GM18520 (cell line): ENCODE data around the gene SLC2A4RG.
"Not testable (repeated sequence)": the region's sequence is repeated elsewhere in the genome, so short reads cannot be mapped to it uniquely, and the experiment has no call there.

ENCODE experiments used
- ATAC-seq: cut with Tn5 transposase; IDR thresholded peaks from one replicate; pipeline ENCODE4 v1.9.1; 2021; ENCODE audit not compliant: unreplicated experiment

The SLC2A4RG gene

DNA sequence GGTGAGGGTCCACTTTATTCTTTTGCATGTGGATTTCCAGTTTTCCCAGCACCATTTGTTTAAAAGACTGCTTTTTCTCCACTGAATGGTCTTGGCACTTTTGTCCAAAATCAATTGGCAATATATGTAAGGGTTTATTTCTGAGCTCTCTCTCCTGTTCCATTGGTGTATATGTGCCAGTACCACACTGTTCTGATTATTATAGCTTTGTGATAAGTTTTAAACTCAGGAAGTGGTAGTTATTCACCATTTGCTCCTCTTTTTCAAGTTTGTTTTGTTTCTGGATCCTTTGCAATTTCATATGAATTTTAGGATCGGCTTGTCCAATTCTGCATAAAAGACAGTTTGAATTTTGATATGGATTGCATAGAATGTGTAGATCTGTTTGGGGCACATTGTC lies 27.4 kb upstream of the SLC2A4RG start:
- no peak for ATAC-seq

DNA sequence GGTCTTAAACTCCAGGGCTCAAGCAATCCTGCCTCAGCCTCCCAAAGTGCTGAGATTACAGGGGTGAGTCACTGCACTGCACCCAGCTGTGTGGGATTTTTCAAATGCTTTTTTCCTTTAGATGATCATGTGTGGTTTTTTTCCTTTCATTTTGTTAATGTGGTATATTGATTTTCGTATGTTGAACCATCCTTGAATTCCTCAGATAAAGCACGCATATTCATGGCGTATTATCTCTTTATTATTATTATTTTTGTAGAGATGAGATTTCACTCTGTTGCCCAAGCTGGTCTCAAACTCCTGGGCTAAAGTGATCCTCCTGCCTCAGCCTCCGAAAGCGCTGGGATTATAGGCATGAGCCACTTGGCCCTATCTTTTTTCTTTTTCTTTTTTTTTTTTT lies 24.7 kb upstream of the SLC2A4RG start:
- no peak for ATAC-seq

DNA sequence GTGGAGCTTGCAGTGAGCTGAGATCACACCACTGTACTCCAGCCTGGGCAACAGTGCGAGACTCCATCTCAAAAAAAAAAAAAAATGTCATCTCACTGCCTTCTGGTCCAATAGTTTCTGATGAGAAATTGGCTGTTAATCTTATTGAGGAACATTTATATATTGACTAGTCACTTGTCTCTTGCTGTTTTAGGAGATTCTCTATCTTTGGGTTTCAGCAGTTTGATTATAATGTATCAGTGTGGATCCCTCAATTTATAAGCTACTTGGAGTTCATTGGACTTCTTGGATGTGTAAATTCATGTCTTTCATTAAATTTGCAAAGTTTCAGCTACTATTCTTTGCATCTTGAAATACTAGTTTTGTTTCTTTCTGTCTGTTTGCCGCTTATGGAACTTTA lies 20.6 kb upstream of the SLC2A4RG start:
- no peak for ATAC-seq

DNA sequence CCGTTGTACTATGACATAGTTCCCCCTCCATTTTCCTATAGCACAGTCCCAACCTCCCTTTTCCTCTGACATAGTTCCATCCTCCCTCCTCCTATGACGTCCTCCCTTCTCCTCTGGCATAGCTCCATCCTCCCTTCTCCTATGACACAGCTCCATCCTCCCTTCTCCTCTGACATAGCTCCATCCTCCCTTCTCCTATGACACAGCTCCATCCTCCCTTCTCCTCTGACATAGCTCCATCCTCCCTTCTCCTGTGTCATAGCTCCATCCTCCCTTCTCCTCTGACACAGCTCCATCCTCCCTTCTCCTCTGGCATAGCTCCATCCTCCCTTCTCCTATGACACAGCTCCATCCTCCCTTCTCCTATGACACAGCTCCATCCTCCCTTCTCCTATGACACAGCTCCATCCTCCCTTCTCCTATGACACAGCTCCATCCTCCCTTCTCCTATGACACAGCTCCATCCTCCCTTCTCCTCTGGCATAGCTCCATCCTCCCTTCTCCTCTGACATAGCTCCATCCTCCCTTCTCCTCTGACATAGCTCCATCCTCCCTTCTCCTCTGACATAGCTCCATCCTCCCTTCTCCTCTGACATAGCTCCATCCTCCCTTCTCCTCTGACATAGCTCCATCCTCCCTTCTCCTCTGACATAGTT lies 16.5 kb upstream of the SLC2A4RG start:
- not testable (repeated sequence) for ATAC-seq

DNA sequence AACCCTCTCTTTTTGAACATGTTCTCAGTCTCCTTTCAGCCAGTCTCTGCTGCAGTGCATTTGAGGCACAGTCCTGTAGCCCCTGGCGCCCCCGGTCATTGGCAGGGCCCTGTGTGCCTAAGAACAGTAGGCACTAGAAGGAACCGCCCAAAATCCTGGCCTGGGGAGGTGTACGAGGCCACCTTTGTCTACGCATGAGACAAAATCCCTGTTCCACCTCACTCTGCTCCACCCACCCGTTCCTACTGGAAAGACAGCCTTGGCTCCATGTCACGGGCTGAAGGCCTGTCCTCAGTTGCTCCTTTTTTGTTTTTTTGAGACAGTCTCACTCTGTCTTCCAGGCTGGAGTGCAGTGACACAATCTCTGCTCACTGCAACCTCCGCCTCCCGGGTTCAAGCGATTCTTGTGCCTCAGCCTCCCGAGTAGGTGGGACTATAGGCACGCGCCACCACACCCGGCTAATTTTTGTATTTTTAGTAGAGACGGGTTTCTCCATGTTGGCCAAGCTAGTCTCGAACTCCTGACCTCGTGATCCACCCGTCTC lies 9.3 kb upstream of the SLC2A4RG start:
- not testable (repeated sequence) for ATAC-seq

DNA sequence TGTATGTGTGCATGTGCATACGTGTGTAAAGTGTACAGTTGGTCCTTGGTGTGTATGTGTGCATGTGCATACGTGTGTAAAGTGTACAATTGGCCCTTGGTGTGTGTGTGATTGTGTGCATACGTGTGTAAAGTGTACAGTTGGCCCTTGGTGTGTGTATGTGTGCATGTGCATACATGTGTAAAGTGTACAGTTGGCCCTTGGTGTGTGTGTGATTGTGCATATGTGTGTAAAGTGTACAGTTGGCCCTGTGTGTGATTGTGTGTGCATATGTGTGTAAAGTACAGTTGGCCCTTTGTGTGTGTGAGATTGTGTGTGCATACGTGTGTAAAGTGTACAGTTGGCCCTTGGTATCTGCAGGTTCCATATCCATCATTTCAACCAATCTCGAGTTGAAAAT lies 8.2 kb upstream of the SLC2A4RG start:
- no peak for ATAC-seq

DNA sequence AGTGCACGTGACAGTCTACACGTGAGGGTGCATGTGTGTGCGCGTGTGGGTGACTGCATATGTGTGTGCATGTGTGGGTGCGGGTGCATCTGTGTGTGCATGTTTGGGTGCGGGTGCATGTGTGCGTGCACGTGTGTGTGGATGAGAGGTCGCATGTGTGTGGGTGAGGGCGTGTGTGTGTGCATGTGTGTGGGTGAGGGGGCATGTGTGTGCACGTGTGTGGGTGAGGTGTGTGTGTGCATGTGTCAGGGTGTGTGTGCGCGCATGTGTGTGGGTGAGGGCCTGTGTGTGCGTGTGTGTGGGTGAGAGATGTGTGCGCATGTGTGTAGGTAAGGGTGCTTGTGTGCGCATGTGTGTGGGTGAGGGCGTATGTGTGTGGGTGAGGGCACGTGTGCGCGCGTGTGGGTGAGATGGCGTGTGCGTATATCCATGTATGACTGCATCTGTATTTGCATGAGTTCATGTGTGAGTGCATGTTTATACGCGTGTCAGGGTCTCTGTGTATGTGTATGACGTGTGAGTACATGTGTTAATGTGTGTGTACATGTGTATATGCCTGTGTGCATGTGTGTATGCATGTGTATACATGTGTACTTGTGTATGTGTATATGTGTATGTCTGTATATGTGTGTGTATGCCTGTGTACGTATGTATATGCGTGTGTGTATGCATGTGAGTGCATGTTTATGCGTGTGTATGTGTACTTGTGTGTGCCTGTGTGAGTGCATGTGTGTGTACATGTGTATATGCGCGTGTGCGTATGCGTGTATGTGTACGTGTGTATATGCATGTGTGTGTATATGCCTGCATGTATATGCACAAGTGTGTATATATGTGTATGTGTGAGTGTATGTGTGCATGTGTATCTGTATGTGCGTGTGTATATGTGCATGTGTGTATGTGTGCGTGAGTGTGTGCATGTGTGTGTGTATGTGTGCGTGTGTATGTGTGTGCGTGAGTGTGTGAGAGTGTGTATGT lies 7.2 kb upstream of the SLC2A4RG start:
- ATAC-seq: no peak

DNA sequence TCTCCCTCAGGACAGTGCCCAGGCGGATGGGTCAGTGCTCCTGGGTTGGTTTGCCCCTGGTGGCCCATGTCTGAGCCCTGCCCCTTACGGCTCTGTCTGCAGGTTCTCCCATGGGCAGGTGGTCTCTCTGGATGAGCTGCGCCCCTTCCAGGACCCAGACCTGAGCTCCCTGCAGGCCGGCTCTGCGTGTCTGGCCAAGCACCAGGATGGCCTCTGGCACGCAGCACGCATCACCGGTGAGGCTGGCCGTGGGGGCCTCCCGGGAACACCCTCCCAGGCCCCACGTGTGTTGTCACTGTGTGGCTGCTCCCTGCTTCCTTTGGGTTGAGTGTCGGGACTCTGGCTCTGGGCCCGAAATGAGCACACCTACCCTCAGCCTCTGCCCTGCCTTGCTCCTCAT lies 6.5 kb upstream of the SLC2A4RG start:
- no peak for ATAC-seq

DNA sequence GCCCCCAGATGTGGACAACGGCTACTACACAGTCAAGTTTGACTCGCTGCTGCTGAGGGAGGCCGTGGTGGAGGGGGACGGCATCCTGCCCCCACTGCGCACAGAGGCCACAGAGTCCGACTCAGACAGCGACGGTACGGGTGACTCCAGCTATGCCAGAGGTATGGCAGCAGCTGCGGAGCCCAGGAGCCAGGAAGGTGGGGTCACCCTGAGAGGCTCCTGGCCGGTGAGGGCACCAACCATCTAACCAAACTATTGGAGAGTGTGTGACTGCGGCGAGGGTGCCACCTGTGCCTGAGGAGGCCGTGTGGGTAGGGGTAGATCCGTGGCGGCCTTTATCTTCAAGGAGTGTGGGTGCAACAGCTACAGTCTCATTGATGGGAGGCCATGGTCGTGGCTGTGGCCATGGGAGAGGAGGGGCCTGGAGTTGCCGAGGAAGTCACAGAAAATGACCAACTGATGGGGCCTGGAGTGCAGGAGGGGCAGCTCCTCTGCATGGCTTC lies 5.9 kb upstream of the SLC2A4RG start:
- ATAC-seq: no peak

DNA sequence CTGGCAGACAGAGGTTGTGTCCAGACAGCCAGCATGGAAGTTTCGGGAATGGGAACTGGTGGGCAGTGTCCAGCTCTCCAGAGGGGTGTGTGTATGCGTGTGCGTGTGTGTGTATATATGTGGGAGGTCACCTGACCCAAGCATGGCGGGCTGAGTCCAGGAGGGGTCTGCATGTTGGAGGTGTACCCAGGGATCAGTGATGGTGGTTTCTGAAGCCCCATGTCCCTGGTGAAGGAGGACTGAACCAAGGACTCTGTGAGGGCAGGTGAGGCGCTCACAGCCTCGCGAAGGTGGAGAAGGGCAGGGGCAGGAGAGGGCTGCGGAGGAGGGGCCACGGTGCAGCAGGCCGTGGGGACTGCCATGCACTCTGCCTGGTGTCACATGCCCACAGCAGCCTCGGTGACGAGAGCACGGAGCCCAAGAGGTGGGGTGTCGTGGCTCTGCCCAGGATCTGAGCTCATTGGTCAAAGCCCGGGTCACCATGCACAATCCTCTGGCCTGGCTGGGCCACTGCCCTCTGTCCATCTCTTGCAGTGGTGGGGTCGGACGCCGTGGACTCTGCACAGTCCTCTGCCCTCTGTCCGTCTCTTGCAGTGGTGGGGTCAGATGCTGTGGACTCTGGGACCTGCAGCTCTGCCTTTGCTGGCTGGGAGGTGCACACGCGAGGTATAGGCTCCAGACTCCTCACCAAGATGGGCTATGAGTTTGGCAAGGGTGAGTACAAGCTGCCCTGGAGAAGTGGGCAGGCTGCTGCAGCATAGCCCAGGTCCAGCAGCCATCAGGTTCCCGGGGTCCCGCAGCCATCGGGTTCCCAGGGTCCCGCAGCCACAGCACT lies 5.2 kb upstream of the SLC2A4RG start:
- no peak for ATAC-seq

DNA sequence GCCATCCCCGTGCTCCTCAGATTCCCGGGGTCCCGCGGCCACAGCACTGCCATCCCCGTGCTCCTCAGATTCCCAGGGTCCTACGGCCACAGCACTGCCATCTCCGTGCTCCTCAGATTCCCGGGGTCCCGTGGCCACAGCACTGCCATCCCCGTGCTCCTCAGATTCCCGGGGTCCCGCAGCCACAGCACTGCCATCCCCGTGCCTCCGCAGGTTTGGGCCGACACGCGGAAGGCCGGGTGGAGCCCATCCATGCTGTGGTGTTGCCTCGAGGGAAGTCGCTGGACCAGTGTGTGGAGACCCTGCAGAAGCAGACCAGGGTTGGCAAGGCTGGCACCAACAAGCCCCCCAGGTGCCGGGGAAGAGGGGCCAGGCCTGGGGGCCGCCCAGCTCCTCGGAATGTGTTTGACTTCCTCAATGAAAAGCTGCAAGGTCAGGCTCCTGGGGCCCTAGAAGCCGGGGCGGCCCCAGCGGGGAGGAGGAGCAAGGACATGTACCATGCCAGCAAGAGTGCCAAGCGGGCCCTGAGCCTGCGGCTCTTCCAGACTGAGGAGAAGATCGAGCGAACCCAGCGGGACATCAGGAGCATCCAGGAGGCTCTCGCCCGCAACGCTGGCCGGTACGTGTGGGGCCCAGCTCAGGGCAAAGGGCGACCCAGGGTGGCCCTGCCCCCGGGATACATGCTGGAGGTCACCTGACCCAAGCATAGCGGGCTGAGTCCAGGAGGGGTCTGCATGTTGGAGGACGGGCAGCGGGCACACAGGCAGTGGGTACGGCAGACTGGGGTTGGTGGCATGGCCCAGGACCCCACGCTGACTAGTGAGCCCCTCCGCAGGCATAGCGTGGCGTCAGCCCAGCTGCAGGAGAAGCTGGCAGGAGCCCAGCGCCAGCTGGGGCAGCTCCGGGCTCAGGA lies 4.4 kb upstream of the SLC2A4RG start:
- no peak for ATAC-seq

DNA sequence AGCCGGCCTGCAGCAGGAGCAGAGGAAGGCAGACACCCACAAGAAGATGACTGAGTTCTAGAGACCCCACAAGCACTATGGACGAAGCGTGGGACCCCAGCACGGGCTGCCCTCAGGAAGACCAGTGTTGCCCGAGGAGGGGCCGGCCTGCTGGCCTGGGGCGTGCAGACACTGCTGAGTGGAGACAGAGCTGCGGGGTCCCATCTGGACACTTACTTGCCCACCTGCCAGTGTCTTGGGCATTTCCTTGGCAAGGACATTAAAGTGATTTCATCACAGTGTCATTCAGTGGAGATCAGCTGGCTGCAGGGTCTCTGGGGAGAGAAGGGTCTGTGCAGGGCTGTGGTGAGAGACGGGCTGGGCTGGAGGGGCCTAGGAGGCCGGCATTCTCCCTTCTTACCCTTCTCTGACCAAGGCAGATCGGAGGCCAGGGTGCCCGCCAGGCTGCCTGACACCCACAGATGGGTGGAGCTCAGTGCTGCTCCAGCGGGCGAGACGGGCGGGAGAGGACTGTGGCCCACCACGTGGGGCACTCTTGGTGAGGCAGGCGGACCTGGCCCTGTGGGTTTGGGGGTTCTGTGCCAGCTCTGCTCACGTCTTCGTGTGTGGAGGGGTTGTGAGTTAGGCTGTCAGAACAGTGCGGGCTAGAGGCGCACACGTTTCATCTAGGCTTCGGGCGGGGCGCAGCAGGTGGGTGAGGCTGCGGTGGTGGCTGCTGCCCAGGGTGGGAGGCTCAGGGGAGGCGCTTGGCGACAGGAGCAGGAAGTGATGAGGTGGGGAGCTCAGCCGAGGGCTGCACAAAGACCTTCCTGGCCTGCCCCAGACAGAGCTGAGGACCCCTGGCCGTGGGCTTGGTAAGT lies 3.5 kb upstream of the SLC2A4RG start, which contains the start of gene LIME1:
TSS of gene LIME1 (plus strand) at position 806 of the 860 bp plus-strand sequence. CDS start 886 bp downstream, outside the sequence.
- ATAC-seq: no peak

DNA sequence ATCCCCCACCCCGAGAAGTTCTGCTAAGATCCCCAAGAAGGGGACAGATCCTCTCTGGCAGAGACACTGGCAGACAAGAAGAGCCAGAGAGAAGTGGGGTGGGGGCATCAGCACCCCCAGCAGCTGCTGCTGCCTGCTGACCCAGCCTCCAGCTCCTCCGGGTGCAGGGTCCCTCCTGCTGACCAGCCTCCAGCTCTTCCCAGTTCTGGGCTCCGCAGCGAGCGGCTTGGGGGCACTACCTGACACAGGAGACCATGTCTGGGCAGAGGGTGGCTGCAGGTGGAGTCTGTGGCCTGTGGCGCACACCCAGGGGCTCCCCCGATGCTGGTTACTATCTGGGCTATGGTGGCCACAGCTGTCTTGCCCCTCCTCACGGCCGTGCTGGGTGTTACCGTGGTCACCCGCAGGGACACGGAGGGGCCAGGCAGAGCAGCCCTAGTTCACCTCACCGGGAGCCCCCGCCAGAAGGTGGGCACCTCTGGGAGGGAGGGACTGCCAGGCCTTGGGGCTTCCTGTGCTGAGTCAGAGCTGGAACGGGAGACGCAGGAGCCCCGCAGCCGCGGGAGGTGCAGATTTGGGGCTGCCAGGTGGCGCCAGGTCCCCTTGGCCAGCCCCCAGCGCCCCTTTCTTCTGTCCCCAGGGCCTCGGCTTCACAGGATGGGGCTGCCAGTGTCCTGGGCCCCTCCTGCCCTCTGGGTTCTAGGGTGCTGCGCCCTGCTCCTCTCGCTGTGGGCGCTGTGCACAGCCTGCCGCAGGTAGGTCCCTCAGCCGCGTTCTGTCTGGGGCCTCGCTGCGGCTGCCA lies 2.5 kb upstream of the SLC2A4RG start:
- no peak for ATAC-seq

DNA sequence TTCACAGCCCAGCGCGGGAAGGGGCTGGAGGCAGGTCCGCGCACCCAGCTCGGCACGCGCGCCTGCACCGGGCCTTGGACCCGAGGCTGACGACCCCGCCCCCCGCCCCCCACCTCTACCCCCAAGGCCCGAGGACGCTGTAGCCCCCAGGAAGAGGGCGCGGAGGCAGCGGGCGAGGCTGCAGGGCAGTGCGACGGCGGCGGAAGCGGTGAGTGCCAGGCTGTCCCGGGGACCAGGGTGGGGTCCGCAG lies 2.0 kb upstream of the SLC2A4RG start:
- no peak for ATAC-seq

DNA sequence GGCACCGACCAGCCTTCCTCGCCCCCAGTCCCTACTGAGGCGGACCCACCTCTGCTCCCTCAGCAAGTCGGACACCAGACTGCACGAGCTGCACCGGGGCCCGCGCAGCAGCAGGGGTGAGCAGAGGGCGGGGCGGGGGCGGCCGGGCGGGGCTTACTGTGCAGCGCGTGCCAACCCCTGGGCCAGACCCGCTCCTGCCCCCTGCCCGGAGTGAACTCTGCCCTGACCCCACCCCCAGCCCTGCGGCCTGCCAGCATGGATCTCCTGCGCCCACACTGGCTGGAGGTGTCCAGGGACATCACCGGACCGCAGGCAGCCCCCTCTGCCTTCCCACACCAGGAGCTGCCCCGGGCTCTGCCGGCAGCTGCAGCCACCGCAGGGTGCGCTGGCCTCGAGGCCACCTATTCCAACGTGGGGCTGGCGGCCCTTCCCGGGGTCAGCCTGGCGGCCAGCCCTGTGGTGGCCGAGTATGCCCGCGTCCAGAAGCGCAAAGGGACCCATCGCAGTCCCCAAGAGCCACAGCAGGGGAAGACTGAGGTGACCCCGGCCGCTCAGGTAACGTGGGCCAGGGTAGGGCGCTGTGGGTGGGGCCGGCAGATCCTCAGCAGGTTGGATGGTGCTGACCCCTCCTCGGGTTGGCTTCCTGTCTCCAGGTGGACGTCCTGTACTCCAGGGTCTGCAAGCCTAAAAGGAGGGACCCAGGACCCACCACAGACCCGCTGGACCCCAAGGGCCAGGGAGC lies 1.5 kb upstream of the SLC2A4RG start:
- no peak for ATAC-seq

DNA sequence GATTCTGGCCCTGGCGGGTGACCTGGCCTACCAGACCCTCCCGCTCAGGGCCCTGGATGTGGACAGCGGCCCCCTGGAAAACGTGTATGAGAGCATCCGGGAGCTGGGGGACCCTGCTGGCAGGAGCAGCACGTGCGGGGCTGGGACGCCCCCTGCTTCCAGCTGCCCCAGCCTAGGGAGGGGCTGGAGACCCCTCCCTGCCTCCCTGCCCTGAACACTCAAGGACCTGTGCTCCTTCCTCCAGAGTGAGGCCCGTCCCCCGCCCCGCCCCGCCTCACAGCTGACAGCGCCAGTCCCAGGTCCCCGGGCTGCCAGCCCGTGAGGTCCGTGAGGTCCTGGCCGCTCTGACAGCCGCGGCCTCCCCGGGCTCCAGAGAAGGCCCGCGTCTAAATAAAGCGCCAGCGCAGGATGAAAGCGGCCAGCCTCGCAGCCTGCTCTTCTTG lies 868 bp upstream of the SLC2A4RG start:
- no peak for ATAC-seq

DNA sequence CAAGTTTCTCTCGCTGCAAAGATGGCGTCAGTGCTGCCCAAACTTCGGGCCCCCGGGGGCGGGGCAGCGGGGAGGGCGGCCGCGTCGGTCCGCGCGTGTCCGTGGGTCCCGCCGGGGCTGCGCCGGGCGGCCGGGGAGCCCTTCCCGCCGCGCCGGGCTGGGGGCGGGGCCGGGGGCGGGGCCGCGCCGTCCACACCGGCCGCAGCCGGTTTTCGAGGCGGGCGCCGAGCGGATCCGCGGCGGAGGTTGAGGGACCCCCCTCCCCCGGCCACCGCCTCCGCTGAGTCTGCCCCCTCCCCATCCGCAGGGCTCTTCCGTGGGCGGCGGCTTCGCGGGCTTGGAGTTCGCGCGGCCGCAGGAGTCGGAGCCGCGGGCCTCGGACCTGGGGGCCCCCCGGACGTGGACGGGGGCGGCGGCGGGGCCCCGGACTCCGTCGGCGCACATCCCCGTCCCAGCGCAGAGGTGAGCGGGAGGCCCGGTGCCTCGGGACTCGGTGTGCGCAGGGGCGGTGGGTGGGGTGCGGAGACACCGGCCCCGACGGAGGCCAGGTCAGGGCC lies 572 bp downstream of the SLC2A4RG start:
- ATAC-seq: peak; percentile 13
